Activated CD4-positive, alpha-beta memory T cell treated with anti-CD3 and anti-CD28 coated beads, Interleukin-2, amount 10 ng/mL, durations not matched to agents 7 days and 5 days (primary cell): ENCODE measurements around the gene FUCA1. TPM values are rescaled to one million over a fixed set of nuclear protein-coding genes. Genes with fewer than 3 reads are reported as not detected.
"Not testable (repeated sequence)": the region's sequence is repeated elsewhere in the genome, so short reads cannot be mapped to it uniquely, and the experiment has no call there.

Experiments
- CTCF ChIA-PET: fragments of 350-600 bp; sonication (Branson Sonifier 250); formaldehyde crosslinking; loops from one replicate; lab custom pipeline; 2021; ENCODE audit warnings: antibody characterized with exemption, inconsistent platforms; lab: Charles Lee
- POLR2A ChIA-PET: fragments of 350-600 bp; sonication (Branson Sonifier 250); formaldehyde crosslinking; loops from one replicate; lab custom pipeline; 2021; ENCODE audit warnings: antibody characterized with exemption; lab: Charles Lee
- DNase-seq: peaks from one replicate; pipeline ENCODE4 v3.0.0-alpha.2; 2020
- H3K27ac Mint-ChIP-seq: one replicate; pipeline ENCODE4 v1.8.0; 2021; ENCODE audit warnings: mild to moderate bottlenecking, mixed read lengths
- H3K27me3 Mint-ChIP-seq: one replicate; pipeline ENCODE4 v1.8.0; 2021; ENCODE audit warnings: mixed read lengths
- H3K36me3 Mint-ChIP-seq: one replicate; pipeline ENCODE4 v1.8.0; 2021; ENCODE audit warnings: low read depth, mixed read lengths
- H3K4me1 Mint-ChIP-seq: one replicate; pipeline ENCODE4 v1.8.0; 2021; ENCODE audit warnings: mixed read lengths
- H3K4me3 Mint-ChIP-seq: one replicate; pipeline ENCODE4 v1.8.0; 2021; ENCODE audit warnings: mild to moderate bottlenecking, mixed read lengths
- H3K9me3 Mint-ChIP-seq: one replicate; pipeline ENCODE4 v1.8.0; 2021; ENCODE audit warnings: mixed read lengths
- total RNA-seq, 2 experiments: library from RNA; stranded (reverse); gene quantifications; one replicate each; pipeline ENCODE4 v1.2.3, GENCODE V29; 2021

Gene FUCA1
- total RNA-seq, 2 experiments from 2014 or later = 5.6 to 6.3 TPM

DNA sequence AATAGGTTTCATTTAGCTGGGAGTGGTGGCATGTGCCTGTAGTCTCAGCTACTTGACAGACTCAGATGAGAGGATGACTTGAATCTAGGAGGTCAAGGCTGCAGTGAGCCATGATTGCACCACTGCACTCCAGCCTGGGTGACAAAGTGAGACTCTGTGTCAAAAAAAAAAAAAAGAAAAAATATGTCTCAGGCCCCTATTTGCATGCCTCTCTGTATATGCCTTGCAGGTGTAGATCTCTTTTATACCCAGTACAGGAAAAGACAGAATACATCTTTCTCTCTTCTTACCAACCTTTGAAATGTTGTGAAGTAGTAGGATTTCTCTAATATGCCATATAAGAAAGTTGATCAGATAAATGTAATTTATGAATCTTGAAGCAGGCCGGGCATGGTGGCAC lies 38.6 kb upstream of the FUCA1 start:
- Mint-ChIP-seq H3K4me3 (no peak overlapping the region), H3K4me1 (peaks cover 48% of the 10 kb centered on the region), H3K27me3 (peaks cover 23% of the 10 kb centered on the region), H3K36me3 (no peaks in the 10 kb centered on the region), H3K9me3 (no peaks in the 10 kb centered on the region), H3K27ac (no peak overlapping the region)
- CTCF ChIA-PET = interaction anchor here (0.6 to 2.0 kb wide), 3 partner anchors 10 to 135 kb away, joined by 3 to 4 read pairs (median 4); no protein-coding TSS in a partner anchor
- no peak for DNase-seq
- POLR2A ChIA-PET = no interaction called here

DNA sequence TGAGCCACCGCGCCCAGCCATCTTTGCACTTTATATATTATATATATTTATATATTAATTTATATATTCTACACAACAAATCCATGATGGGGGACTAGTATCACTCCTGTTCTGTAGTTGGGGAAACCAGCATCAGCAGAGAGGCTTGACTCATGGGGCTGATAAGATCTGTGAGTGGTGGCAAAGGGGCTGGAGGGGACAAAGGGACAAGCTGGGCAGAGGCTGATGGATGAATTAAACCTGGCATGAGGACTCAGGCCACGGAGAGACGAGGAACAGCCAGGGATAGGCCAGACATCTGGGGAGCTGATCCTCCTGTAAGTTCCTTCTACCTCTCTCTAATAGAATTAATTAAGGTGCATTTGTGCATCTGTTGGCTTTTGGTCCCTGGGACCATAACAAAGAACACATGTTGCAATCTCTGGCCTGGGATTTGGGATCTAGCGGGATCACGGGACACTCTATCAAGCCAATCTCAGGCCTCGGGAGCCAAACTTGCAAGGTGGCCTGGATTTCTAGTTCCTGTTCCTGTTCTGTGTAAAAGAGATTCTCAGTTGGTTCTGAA lies 37.5 kb upstream of the FUCA1 start:
- Mint-ChIP-seq H3K27ac (no peak overlapping the region), H3K27me3 (peaks cover 30% of the 10 kb centered on the region), H3K4me3 (no peak overlapping the region), H3K36me3 (no peaks in the 10 kb centered on the region), H3K9me3 (no peaks in the 10 kb centered on the region), H3K4me1 (peaks cover 38% of the 10 kb centered on the region)
- ChIA-PET CTCF (interaction anchor here (2.0 kb wide), 1 partner anchor 11 kb away, joined by 4 read pairs; no protein-coding TSS in a partner anchor), POLR2A (interaction anchor here (1.1 to 1.3 kb wide), 2 partner anchors 21 to 54 kb away, joined by 3 to 6 read pairs; partner anchors contain the start of gene PNRC2)
- no peak for DNase-seq

DNA sequence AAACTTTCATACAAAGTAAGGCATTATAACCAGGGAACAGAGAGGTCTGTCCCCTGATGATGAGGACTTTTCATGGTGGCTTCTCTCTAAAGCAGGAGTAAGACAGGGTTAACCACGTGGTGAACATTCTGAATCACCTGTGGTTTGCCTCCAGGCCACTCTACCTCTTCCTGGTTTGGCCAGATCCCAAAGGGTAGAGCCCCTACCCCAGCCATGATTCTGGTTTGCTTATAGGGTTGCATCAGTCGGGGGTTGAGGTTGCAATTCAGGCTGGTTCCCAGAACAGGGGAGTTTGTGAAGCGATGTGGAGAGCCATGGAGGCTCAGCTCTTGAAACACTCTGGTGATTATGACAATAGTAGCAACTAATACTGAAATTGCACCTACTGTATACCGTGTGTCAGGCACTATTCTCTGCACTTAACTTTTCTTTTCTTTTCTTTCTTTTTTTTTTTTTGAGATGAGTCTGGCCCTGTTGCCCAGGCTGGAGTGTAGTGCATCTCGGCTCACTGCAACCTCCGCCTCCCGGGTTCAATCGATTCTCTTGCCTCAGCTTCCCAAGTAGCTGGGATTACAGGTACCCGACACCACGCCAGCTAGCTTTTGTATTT lies 36.8 kb upstream of the FUCA1 start:
- H3K4me3 Mint-ChIP-seq = no peak overlapping the region

DNA sequence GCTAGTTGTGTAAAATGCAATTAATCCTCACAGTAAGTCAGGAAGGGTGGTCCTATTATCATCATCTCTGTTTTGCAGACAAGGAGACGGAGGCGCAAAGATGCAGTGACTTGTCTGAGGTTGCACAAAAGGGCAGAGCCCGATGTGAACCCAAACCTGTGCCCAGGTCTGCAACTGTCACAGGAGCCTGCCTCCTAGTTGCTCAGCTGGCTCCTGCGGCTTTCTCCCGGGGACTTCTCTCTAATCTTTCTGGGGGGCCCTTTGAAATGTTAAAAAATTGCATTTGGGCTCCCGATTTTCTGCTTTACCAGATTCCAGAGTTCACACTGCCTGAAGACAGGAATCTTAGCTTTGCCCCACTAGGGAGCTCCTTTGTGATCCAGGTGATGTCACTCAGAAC lies 35.7 kb upstream of the FUCA1 start:
- Mint-ChIP-seq H3K27ac (no peak overlapping the region), H3K9me3 (no peaks in the 10 kb centered on the region), H3K4me1 (peaks cover 36% of the 10 kb centered on the region), H3K4me3 (no peak overlapping the region), H3K27me3 (peaks cover 27% of the 10 kb centered on the region), H3K36me3 (no peaks in the 10 kb centered on the region)
- ChIA-PET POLR2A (interaction anchor here (1.4 kb wide), 1 partner anchor 10 kb away, joined by 4 read pairs; the partner anchor contains the start of gene CNR2), CTCF (interaction anchor here (0.6 to 1.5 kb wide), 4 partner anchors 12 to 173 kb away, joined by 3 read pairs; no protein-coding TSS in a partner anchor)
- no peak for DNase-seq

More for the DNA sequence above, 36.8 kb upstream of the FUCA1 start:
- Mint-ChIP-seq H3K9me3 (no peaks in the 10 kb centered on the region), H3K27me3 (peaks cover 30% of the 10 kb centered on the region), H3K27ac (no peak overlapping the region), H3K4me1 (peaks cover 40% of the 10 kb centered on the region), H3K36me3 (no peaks in the 10 kb centered on the region)
- ChIA-PET CTCF (interaction anchor here (1.5 to 2.0 kb wide), 2 partner anchors 10 to 12 kb away, joined by 3 to 4 read pairs; no protein-coding TSS in a partner anchor), POLR2A (interaction anchor here (1.1 to 1.4 kb wide), 3 partner anchors 8 to 55 kb away, joined by 3 to 6 read pairs (median 4); partner anchors contain the start of genes CNR2 and PNRC2)
- peak; percentile 50 for DNase-seq

DNA sequence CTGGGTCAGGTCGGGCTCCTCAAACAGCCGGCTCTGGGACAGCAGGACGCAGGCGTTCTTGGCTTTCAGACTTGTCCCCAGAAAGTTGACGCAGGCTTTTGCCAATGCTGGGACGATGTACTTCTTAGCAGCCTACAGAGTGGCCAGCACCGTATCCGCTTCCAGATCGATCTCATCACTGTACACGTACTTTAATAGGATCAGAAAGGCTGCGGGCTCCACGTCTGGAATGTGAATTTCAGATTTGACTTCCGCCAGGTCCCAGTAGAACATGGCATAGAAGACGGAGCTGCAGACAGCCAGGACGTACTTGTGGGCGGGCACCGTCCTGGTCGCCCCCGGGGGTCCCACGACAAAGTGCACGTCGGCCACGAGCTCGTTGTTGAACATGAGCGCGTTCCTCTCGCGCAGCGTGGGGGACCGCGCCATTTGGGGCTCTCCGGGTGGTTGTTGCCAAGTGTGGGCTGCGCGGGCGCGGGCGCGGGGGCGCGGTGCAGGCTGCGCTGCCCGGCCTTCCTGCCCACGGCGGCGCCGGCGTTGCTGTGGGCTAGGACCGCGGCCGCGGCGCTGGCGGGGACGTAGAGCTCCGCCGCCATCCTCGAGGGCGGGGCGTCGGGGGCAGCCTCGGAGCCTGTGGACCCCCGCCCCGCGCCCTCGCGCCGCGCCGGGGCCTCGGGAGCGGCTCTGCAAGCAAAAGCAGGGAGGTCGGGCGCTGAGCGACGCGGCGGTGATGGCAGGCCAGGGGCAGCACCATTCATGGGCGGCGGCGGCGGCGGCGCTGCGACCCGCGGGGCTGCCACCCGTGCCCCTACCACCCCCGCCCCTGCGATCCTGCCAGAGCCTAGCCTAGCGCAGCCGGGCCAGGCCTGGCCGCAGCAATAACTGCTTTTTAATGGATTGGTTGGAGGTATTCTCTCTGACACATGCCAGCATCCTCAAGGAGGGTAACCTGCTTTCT lies 34.5 kb upstream of the FUCA1 start:
- Mint-ChIP-seq H3K27ac (no peak overlapping the region), H3K27me3 (peaks cover 24% of the 10 kb centered on the region), H3K4me3 (no peak overlapping the region), H3K4me1 (peaks cover 32% of the 10 kb centered on the region), H3K36me3 (no peaks in the 10 kb centered on the region), H3K9me3 (no peaks in the 10 kb centered on the region)
- ChIA-PET CTCF (interaction anchor here (1.5 kb wide), 1 partner anchor 13 kb away, joined by 3 read pairs; no protein-coding TSS in a partner anchor), POLR2A (no interaction called here)
- no peak for DNase-seq

DNA sequence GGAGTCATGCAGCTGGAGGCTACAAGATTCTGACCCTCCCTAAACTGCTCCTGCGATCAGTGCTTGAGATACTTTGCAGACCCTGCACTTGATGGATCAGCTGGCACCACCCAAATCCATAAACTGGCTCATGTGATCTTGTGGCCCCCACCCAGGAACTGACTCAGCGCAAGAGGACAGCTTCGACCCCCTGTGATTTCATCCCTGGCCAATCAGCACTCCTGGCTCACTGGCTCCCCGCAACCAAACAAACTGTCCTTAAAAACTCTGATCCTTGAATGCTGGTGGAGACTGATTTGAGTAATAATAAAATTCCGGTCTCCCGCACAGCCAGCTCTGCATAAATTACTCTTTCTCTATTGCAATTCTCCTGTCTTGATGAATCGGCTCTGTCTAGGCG lies 31.9 kb upstream of the FUCA1 start:
- H3K9me3 Mint-ChIP-seq, POLR2A ChIA-PET, CTCF ChIA-PET, H3K36me3 Mint-ChIP-seq, DNase-seq, H3K4me3 Mint-ChIP-seq, H3K27ac Mint-ChIP-seq: not testable (repeated sequence)
- H3K4me1 Mint-ChIP-seq = peaks cover 27% of the 10 kb centered on the region
- peaks cover 24% of the 10 kb centered on the region for H3K27me3 Mint-ChIP-seq

DNA sequence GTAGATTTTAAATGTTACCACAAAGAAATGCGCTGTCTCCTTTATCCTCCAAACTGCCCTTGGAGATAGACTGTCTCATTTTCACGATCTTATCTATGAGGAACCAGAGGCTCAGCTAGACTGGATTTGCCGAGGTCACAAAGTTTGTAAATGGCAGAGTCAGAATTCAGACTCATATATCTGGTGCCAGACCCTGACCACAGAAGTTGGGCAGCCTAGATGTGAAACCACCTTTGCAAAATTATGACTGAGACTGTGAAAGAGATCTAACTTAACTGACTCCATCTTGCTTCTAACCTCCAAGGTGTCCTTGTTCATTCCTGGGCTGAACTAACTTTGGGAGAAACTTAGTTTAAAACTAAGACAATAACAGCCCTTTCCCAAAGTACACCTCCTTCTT lies 31.0 kb upstream of the FUCA1 start:
- H3K27ac Mint-ChIP-seq = no peak overlapping the region
- DNase-seq = peak; percentile 23
- peaks cover 19% of the 10 kb centered on the region for H3K4me1 Mint-ChIP-seq
- no peaks in the 10 kb centered on the region for H3K36me3 Mint-ChIP-seq
- H3K9me3 Mint-ChIP-seq = no peaks in the 10 kb centered on the region
- no peak overlapping the region for H3K4me3 Mint-ChIP-seq
- H3K27me3 Mint-ChIP-seq = peaks cover 21% of the 10 kb centered on the region
- ChIA-PET CTCF (no interaction called here), POLR2A (no interaction called here)

DNA sequence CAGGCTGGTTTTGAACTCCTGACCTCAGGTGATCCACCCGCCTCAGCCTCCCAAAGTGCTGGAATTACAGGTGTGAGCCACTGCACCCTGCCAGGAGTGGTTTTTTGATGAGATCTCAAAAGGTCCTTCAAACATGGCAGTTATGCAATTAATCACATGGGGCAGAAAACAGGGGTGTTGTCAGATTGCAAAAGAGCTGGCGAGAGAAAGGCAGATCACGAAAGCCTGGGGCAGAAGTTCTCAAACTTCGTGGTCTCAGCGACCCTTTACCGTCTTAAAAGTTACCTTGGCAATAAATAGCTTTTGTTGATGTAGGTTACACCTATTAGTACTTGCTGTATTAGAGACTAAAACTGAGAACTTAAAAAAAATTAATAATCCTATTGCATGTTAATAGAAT lies 29.0 kb upstream of the FUCA1 start:
- CTCF ChIA-PET = interaction anchor here (0.7 to 2.0 kb wide), 2 partner anchors 20 to 912 kb away, joined by 3 to 5 read pairs; no protein-coding TSS in a partner anchor
- Mint-ChIP-seq H3K4me3 (no peak overlapping the region), H3K9me3 (no peaks in the 10 kb centered on the region), H3K27ac (no peak overlapping the region), H3K27me3 (peaks cover 21% of the 10 kb centered on the region), H3K36me3 (no peaks in the 10 kb centered on the region), H3K4me1 (peaks cover 16% of the 10 kb centered on the region)
- DNase-seq = no peak
- POLR2A ChIA-PET = no interaction called here

DNA sequence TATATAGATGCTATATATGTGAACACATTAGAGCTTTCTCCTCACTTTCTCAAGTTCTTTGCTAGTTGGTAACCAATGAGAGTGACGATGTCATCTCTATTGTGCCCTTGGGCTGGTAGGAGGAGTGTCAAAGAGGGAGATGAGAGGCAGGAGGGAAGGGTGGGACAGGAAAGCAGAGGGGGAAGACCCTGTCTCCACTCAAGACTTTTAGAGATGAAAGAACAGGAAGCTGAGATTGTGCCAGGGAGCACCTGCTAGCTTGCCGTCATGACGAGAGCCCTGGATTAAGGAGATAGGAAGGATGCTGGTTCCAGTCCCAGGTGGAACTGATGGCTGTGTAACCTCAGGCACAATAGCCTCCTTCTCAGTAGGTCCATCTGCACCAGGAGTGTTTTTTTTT lies 28.4 kb upstream of the FUCA1 start:
- POLR2A ChIA-PET = no interaction called here

DNA sequence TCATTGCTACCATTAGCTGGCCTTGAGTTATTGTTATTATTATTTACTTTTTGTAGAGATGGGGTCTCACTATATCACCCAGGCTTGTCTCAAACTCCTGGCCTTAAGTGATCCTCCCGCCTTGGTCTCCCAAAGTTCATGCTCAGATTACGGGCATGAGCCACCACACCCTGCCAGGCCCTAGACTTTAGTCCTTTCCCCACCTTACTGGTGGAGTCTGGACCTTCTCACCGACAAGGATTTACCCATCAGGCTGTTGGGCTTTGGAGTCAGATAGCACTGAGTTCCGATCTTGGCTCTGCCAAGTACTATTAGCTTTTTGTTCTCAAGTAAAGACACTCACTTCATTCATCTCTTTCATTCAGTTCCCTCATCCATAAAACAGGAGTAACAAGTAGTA lies 27.9 kb upstream of the FUCA1 start:
- CTCF ChIA-PET = interaction anchor here (2.0 kb wide), 1 partner anchor 21 kb away, joined by 5 read pairs; no protein-coding TSS in a partner anchor
- H3K9me3 Mint-ChIP-seq = no peaks in the 10 kb centered on the region
- no peaks in the 10 kb centered on the region for H3K36me3 Mint-ChIP-seq
- no peak for DNase-seq
- POLR2A ChIA-PET = no interaction called here
- H3K4me3 Mint-ChIP-seq = no peak overlapping the region
- peaks cover 17% of the 10 kb centered on the region for H3K27me3 Mint-ChIP-seq
- no peak overlapping the region for H3K27ac Mint-ChIP-seq
- peaks cover 16% of the 10 kb centered on the region for H3K4me1 Mint-ChIP-seq

More for the DNA sequence above, 28.4 kb upstream of the FUCA1 start:
- Mint-ChIP-seq H3K27me3 (peaks cover 19% of the 10 kb centered on the region), H3K4me1 (peaks cover 16% of the 10 kb centered on the region), H3K9me3 (no peaks in the 10 kb centered on the region), H3K27ac (no peak overlapping the region), H3K4me3 (no peak overlapping the region), H3K36me3 (no peaks in the 10 kb centered on the region)
- DNase-seq = no peak
- CTCF ChIA-PET = interaction anchor here (0.7 to 2.0 kb wide), 2 partner anchors 20 to 911 kb away, joined by 3 to 5 read pairs; no protein-coding TSS in a partner anchor

DNA sequence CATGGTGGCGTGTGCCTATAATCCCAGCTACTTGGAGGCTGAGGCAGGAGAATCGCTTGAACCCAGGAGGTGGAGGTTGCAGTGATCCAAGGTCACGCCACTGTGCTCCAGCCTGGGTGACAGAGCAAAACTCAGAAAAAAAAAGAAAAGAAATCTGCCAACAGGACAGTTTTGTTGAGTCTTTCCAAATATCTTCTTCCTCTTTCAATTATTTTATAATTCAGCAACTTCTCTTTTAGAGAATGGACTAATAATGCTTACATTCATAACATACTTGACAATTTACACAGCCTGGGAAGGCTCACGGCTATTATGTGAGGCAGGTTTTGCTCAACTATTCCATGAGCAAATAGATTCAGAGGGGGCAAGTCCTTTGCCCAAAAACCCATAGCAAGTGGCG lies 27.0 kb upstream of the FUCA1 start:
- peaks cover 12% of the 10 kb centered on the region for H3K27me3 Mint-ChIP-seq
- H3K9me3 Mint-ChIP-seq = no peaks in the 10 kb centered on the region

DNA sequence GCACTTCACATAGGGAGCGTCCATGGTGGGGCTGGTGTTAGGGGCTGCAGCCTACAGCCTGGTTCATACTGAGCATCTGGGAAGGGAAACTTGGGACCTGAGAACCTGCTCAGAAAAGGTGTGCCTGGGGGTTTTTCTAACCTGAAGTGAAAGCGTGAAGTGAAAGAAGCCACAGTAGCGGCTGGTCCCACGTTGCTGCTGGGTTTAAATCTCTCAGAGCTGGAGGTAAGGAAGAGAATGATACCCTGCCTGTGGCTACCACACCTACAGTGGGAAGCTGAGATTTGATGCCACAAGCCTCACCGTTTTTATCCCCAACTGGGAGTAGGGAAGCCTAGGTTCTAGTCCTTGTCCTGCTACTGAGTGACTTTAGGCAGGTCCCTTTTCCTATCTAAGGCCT lies 21.0 kb upstream of the FUCA1 start:
- DNase-seq = no peak
- Mint-ChIP-seq H3K36me3 (no peaks in the 10 kb centered on the region), H3K9me3 (no peaks in the 10 kb centered on the region), H3K4me3 (no peak overlapping the region), H3K4me1 (no peaks in the 10 kb centered on the region), H3K27ac (no peak overlapping the region), H3K27me3 (peaks cover 7% of the 10 kb centered on the region)
- CTCF ChIA-PET = interaction anchor here (0.6 kb wide), 1 partner anchor 119 kb away, joined by 4 read pairs; no protein-coding TSS in a partner anchor
- POLR2A ChIA-PET = no interaction called here

More for the DNA sequence above, 27.0 kb upstream of the FUCA1 start:
- Mint-ChIP-seq H3K27ac (no peak overlapping the region), H3K4me1 (peaks cover 14% of the 10 kb centered on the region), H3K4me3 (no peak overlapping the region), H3K36me3 (no peaks in the 10 kb centered on the region)
- ChIA-PET CTCF (no interaction called here), POLR2A (no interaction called here)
- DNase-seq = no peak
